MM.1S (cell line): ENCODE results near the gene BAIAP2L2.

Experiments used
- CTCF ChIP-seq: fragments of 300-600 bp; sonication (generic); IDR thresholded peaks from 2 replicates; pipeline ENCODE4 v1.5.1; 2016; ENCODE audit warnings: antibody characterized with exemption, low read length, mixed read lengths
- EZH2 ChIP-seq: fragments of 300-600 bp; sonication (generic); optimal IDR thresholded peaks from 2 replicates; pipeline ENCODE3; 2017; ENCODE audit warnings: low read depth, mild to moderate bottlenecking, antibody characterized with exemption, low read length, mixed read lengths

DNA sequence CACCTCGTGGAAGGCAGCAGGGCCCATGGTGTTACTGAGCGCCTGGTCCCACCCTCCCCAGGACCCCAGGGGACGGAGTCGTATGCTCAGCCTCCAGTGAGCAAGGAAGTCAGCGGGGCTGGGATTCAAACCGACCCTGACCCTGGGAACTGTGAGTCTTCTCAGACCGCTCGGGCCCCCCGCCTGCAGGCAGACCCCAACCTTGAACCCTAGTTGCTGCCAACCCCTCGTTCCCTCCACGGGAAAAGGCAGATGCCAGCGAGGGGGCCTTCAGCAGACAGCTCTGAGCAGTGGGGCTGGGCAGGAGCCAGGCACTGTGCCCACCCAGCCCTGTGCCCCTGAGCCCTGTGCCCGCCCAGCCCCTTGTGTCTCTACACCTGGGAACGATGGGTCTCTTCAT lies 32.9 kb downstream of the BAIAP2L2 start:
- TF ChIP-seq CTCF (no peak), EZH2 (no peak)
